ENCODE data around the gene RGS3. TPM values are rescaled to one million over a fixed set of nuclear protein-coding genes. Genes with fewer than 3 reads are reported as not detected.

The RGS3 gene
- polyA plus RNA-seq, 1 of the 3 experiments (the other 2 are of a cell fraction): 50.6 TPM

- 87% methylated on average over 6 of the region's 6 CpGs for WGBS (ENCODE audit: low lambda C conversion rate)
- no peak overlapping the region for H3K27ac ChIP-seq (ENCODE audit: low read depth in 2 of 2, low read length in 1 of 2)
Observed at GRCh38 chr9:113636693-113637092, 173.2 kb downstream of the RGS3 start.

GRCh38 chr9:113638490-113638889 is 175.0 kb downstream of the RGS3 start:
- Histone ChIP-seq H3K27ac (ENCODE audit: low read depth in 2 of 2, low read length in 1 of 2) (no peak overlapping the region), H3K36me3 (replicated peaks in 1 of 2; ENCODE audit: control insufficient read depth in 1 of 2, insufficient read depth in 2 of 2, low read length in 1 of 2) (no peaks in the 10 kb centered on the region), H3K27me3 (ENCODE audit: insufficient read depth) (no peaks in the 10 kb centered on the region), H2AFZ (ENCODE audit: low read depth) (no peak overlapping the region), H3F3A (replicated peaks; ENCODE audit: insufficient read depth) (peaks cover 6% of the 10 kb centered on the region), H3K9me2 (no peaks in the 10 kb centered on the region), H3K4me1 (ENCODE audit: control insufficient read depth in 1 of 2, insufficient read depth in 2 of 2, low read depth in 1 of 2, low read length in 1 of 2) (peaks cover 3 to 4% of the 10 kb centered on the region in 2 experiments; a peak in 2 of 4 replicates), H3K4me3 (ENCODE audit: low read depth in 2 of 2, low read length in 1 of 2) (no peak overlapping the region), H3K9ac (no peak overlapping the region), H4K20me1 (ENCODE audit: insufficient read depth) (no peaks in the 10 kb centered on the region), H3K9me3 (peaks cover 7% of the 10 kb centered on the region; the same call in 1 of the 2 replicates), H3K79me2 (ENCODE audit: insufficient read depth) (no peaks in the 10 kb centered on the region), H3K4me2 (no peak overlapping the region)
- POLR2A ChIA-PET: no interaction called here
- WGBS (ENCODE audit: low lambda C conversion rate): 76% methylated on average over 7 of the region's 7 CpGs
- CTCF ChIA-PET: interaction anchor here (0.6 kb wide), 1 partner anchor 17 kb away, joined by 3 read pairs; no protein-coding TSS in a partner anchor
- DNase-seq: no peak
- TF ChIP-seq MXI1 (IDR thresholded peaks at IDR 0.05; ENCODE audit: low read depth, low read length): no peak
- TF ChIP-seq USF1 (IDR thresholded peaks at IDR 0.05; ENCODE audit: borderline replicate concordance, low read depth): no peak
- TF ChIP-seq POLR2AphosphoS5 (IDR thresholded peaks at IDR 0.05; ENCODE audit: low read depth, low read length): no peak
- TF ChIP-seq REST (IDR thresholded peaks at IDR 0.05; ENCODE audit: low read depth, low read length): no peak
- TF ChIP-seq GATA2 (CRISPR knock-in tag; IDR thresholded peaks at IDR 0.05): no peak
- TF ChIP-seq MEF2A (IDR thresholded peaks at IDR 0.05; ENCODE audit: borderline replicate concordance, low read depth): no peak
- no peak for TF ChIP-seq JUND (IDR thresholded peaks at IDR 0.05)
- no peak for TF ChIP-seq EP300 (IDR thresholded peaks at IDR 0.05; ENCODE audit: borderline replicate concordance in 1 of 2, low read depth in 1 of 2, low read length in 1 of 2)
- no peak for TF ChIP-seq GABPA (IDR thresholded peaks at IDR 0.05; ENCODE audit: low read depth)
- TF ChIP-seq TCF12 (IDR thresholded peaks at IDR 0.05): no peak

More at GRCh38 chr9:113636693-113637092, 173.2 kb downstream of the RGS3 start:
- DNase-seq: no peak
- H3K36me3 ChIP-seq (replicated peaks in 1 of 2; ENCODE audit: control insufficient read depth in 1 of 2, insufficient read depth in 2 of 2, low read length in 1 of 2): no peaks in the 10 kb centered on the region
- H3K9me3 ChIP-seq: peaks cover 2% of the 10 kb centered on the region; the same call in 1 of the 2 replicates
- no peak overlapping the region for H3K4me2 ChIP-seq
- no peak overlapping the region for H3K9ac ChIP-seq
- no peaks in the 10 kb centered on the region for H3K79me2 ChIP-seq (ENCODE audit: insufficient read depth)
- no peaks in the 10 kb centered on the region for H4K20me1 ChIP-seq (ENCODE audit: insufficient read depth)
- no peak for TF ChIP-seq GATA2 (CRISPR knock-in tag; IDR thresholded peaks at IDR 0.05)
- TF ChIP-seq RAD21 (IDR thresholded peaks at IDR 0.05; ENCODE audit: low read length): no peak
- no peak for TF ChIP-seq RCOR1 (IDR thresholded peaks at IDR 0.05; ENCODE audit: low read length)
- no peak for TF ChIP-seq FOSL2 (IDR thresholded peaks at IDR 0.05; ENCODE audit: borderline replicate concordance, low read depth)
- no peak for TF ChIP-seq EP300 (IDR thresholded peaks at IDR 0.05; ENCODE audit: borderline replicate concordance in 1 of 2, low read depth in 1 of 2, low read length in 1 of 2)
- TF ChIP-seq RXRA (IDR thresholded peaks at IDR 0.05; ENCODE audit: borderline replicate concordance, low read depth): no peak
- no peak for TF ChIP-seq JUND (IDR thresholded peaks at IDR 0.05)
- no peak for TF ChIP-seq SMC3 (IDR thresholded peaks at IDR 0.05; ENCODE audit: low read depth, low read length)
- no peak for TF ChIP-seq IRF3 (IDR thresholded peaks at IDR 0.05; ENCODE audit: low read depth, low read length)
- TF ChIP-seq CTCF (IDR thresholded peaks at IDR 0.05): no peak
- H2AFZ ChIP-seq (ENCODE audit: low read depth): no peak overlapping the region
- no peak overlapping the region for H3K4me3 ChIP-seq (ENCODE audit: low read depth in 2 of 2, low read length in 1 of 2)
- no peaks in the 10 kb centered on the region for H3K27me3 ChIP-seq (ENCODE audit: insufficient read depth)
- no peaks in the 10 kb centered on the region for H3F3A ChIP-seq (replicated peaks; ENCODE audit: insufficient read depth)
- peaks cover 4 to 13% of the 10 kb centered on the region in 2 experiments; a peak in 2 of 4 replicates for H3K4me1 ChIP-seq (ENCODE audit: control insufficient read depth in 1 of 2, insufficient read depth in 2 of 2, low read depth in 1 of 2, low read length in 1 of 2)
- H3K9me2 ChIP-seq: no peaks in the 10 kb centered on the region
- POLR2A ChIA-PET: no interaction called here
- CTCF ChIA-PET: interaction anchor here (1.3 to 2.2 kb wide), 2 partner anchors 21 to 45 kb away, joined by 4 to 9 read pairs; no protein-coding TSS in a partner anchor
